ENCODE measurements around the gene PHF1.

PHF1 gene

DNA sequence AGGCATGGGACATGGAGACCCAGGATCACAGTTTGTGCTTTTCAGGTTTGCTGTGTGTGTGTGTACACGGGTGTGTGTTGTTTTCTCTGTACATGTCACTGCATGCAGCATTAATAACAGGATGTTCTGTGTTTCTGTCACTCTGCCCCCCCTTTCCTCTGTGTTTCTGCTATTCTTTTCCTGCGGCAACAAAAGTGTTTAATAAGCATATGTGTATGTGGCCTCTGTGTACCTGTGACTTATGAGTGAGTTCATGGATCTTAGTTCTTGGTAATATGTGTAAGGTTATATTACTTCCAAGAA lies 18.9 kb downstream of the PHF1 start:
- 0 out of 2 replicates have a peak, but pooled peaks cover 5% of the 10 kb centered on the region for H3F3A ChIP-seq (ENCODE audit: insufficient read depth, low read length)
- no peak overlapping the region for H2AFZ ChIP-seq (ENCODE audit: low read length)
- no peaks in the 10 kb centered on the region for H3K9me3 ChIP-seq (ENCODE audit: low read length)
- H3K4me1 ChIP-seq (ENCODE audit: insufficient read depth, low read length, severe bottlenecking), result peaks cover 69% of the 10 kb centered on the region
- peak overlapping the region; percentile 60 for H3K27ac ChIP-seq (ENCODE audit: low read depth, low read length, poor library complexity, severe bottlenecking)
- H3K36me3 ChIP-seq (ENCODE audit: insufficient read depth, low read length), result no peaks in the 10 kb centered on the region
- no peaks in the 10 kb centered on the region for H3K9me2 ChIP-seq (ENCODE audit: low read depth, low read length)
- H3K79me2 ChIP-seq (ENCODE audit: insufficient read depth, low read length), result no peaks in the 10 kb centered on the region
- peak overlapping the region; percentile 64 for H3K4me3 ChIP-seq (ENCODE audit: low read depth, low read length, poor library complexity, severe bottlenecking)
- no peak overlapping the region; the same call in 1 of the 2 replicates for H3K9ac ChIP-seq (ENCODE audit: low read length)
- no peak for TF ChIP-seq EZH2 (IDR thresholded peaks at IDR 0.05; ENCODE audit: borderline replicate concordance, low read length)
- TF ChIP-seq, protein P1, sequence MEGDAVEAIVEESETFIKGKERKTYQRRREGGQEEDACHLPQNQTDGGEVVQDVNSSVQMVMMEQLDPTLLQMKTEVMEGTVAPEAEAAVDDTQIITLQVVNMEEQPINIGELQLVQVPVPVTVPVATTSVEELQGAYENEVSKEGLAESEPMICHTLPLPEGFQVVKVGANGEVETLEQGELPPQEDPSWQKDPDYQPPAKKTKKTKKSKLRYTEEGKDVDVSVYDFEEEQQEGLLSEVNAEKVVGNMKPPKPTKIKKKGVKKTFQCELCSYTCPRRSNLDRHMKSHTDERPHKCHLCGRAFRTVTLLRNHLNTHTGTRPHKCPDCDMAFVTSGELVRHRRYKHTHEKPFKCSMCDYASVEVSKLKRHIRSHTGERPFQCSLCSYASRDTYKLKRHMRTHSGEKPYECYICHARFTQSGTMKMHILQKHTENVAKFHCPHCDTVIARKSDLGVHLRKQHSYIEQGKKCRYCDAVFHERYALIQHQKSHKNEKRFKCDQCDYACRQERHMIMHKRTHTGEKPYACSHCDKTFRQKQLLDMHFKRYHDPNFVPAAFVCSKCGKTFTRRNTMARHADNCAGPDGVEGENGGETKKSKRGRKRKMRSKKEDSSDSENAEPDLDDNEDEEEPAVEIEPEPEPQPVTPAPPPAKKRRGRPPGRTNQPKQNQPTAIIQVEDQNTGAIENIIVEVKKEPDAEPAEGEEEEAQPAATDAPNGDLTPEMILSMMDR (IDR thresholded peaks at IDR 0.05; ENCODE audit: low read length), result no peak
- no peaks in the 10 kb centered on the region for H3K27me3 ChIP-seq (ENCODE audit: insufficient read depth, low read length)
- peak overlapping the region; percentile 80 for H3K4me2 ChIP-seq (ENCODE audit: low read length)
- no peaks in the 10 kb centered on the region for H4K20me1 ChIP-seq (ENCODE audit: insufficient read depth, low read length)

DNA sequence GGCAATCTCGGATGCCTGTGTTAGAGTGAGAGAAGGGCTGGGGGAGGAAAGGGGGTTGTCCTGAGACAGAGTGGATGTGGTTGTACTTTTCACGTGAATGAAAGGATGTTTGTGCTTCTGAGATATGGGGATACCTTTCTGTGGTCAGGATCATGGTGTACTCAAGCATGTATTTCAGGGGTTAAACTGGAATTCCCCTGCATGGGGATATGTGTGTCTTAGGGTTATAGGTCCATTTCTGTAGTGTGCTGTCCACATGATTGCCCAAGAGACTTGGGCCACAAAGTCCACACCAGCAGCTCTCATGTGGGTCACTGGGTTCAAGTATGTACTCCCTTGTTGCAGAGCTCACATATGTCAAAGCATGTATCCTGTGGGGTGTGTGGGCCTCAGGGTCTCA lies 19.5 kb downstream of the PHF1 start:
- Histone ChIP-seq H3K27ac (ENCODE audit: low read depth, low read length, poor library complexity, severe bottlenecking) (peak overlapping the region; percentile 60), H3K27me3 (ENCODE audit: insufficient read depth, low read length) (no peaks in the 10 kb centered on the region), H3K4me3 (ENCODE audit: low read depth, low read length, poor library complexity, severe bottlenecking) (peak overlapping the region; percentile 31), H3K79me2 (ENCODE audit: insufficient read depth, low read length) (no peaks in the 10 kb centered on the region), H2AFZ (ENCODE audit: low read length) (no peak overlapping the region), H3K9ac (ENCODE audit: low read length) (peak overlapping the region; percentile 3; the same call in 1 of the 2 replicates), H3K36me3 (ENCODE audit: insufficient read depth, low read length) (0 out of 2 replicates have a peak, but pooled peaks cover 3% of the 10 kb centered on the region), H3K4me1 (ENCODE audit: insufficient read depth, low read length, severe bottlenecking) (peaks cover 63% of the 10 kb centered on the region), H3K4me2 (ENCODE audit: low read length) (peak overlapping the region; percentile 80), H3K9me2 (ENCODE audit: low read depth, low read length) (no peaks in the 10 kb centered on the region), H4K20me1 (ENCODE audit: insufficient read depth, low read length) (no peaks in the 10 kb centered on the region), H3K9me3 (ENCODE audit: low read length) (no peaks in the 10 kb centered on the region), H3F3A (ENCODE audit: insufficient read depth, low read length) (0 out of 2 replicates have a peak, but pooled peaks cover 5% of the 10 kb centered on the region)
- TF ChIP-seq, protein P1 (IDR thresholded peaks at IDR 0.05; ENCODE audit: low read length), result no peak
- TF ChIP-seq EZH2 (IDR thresholded peaks at IDR 0.05; ENCODE audit: borderline replicate concordance, low read length), result no peak

DNA sequence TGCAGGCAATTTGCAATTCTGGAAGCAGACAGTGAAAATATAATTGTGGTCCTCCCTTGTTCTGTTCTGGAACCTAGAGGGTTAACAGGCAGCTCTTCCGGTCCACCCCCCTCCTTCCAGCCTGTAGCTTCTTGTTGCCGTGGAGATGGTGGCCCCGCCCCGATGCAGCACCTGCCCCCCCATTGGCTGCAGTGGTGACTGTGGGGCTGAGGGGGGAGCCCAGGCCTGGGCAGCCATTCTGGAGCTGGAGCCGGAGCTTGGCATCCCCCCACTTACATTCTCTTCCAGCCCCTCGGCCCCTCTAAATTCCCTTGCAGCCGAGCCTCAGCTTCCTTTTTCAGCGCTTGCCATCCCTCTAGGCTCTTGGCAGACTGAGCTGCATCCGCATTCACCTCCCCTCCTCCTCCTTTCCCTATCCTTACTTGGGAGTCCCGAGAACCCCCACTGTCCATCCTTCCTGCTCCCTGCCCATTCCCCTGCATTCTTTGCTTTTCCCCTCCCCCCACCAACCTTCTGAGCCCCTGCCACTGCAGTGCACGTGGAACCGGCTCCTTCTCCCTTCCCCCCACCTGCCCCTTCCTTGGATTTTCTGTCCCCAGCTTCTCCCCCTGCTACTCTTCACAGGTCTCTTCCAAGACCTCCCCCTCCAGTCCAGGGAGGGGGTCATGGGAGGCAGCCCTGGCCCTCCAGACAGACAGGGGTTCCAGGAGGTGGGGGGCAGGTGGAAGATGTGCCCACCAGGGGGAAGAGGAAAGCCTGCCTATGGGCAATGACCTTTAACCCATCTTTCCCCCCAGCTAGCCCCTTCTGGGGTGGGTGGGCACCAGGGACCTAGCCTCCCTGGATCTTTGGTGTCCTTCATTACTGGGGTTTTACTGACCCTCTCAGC lies 20.4 kb downstream of the PHF1 start:
- H4K20me1 ChIP-seq (ENCODE audit: insufficient read depth, low read length), result no peaks in the 10 kb centered on the region
- peak overlapping the region; percentile 60 for H3K27ac ChIP-seq (ENCODE audit: low read depth, low read length, poor library complexity, severe bottlenecking)
- H3F3A ChIP-seq (ENCODE audit: insufficient read depth, low read length), result 0 out of 2 replicates have a peak, but pooled peaks cover 5% of the 10 kb centered on the region
- peak overlapping the region; percentile 80 for H3K4me2 ChIP-seq (ENCODE audit: low read length)
- H3K9me2 ChIP-seq (ENCODE audit: low read depth, low read length), result no peaks in the 10 kb centered on the region
- H2AFZ ChIP-seq (ENCODE audit: low read length), result no peak overlapping the region
- peak overlapping the region; percentile 39; the same call in 1 of the 2 replicates for H3K9ac ChIP-seq (ENCODE audit: low read length)
- no peaks in the 10 kb centered on the region for H3K27me3 ChIP-seq (ENCODE audit: insufficient read depth, low read length)
- H3K4me1 ChIP-seq (ENCODE audit: insufficient read depth, low read length, severe bottlenecking), result peaks cover 57% of the 10 kb centered on the region
- H3K36me3 ChIP-seq (ENCODE audit: insufficient read depth, low read length), result 0 out of 2 replicates have a peak, but pooled peaks cover 11% of the 10 kb centered on the region
- TF ChIP-seq EZH2 (IDR thresholded peaks at IDR 0.05; ENCODE audit: borderline replicate concordance, low read length), result no peak
- TF ChIP-seq, protein P1 (IDR thresholded peaks at IDR 0.05; ENCODE audit: low read length), result no peak
- peak overlapping the region; percentile 31 for H3K4me3 ChIP-seq (ENCODE audit: low read depth, low read length, poor library complexity, severe bottlenecking)
- H3K79me2 ChIP-seq (ENCODE audit: insufficient read depth, low read length), result no peaks in the 10 kb centered on the region
- no peaks in the 10 kb centered on the region for H3K9me3 ChIP-seq (ENCODE audit: low read length)

Measured in OCI-LY1 (cell line).